Subcutaneous adipose tissue (tissue), 4 donors: ENCODE results near the gene SDF2L1. TPM values are rescaled to one million over a fixed set of nuclear protein-coding genes. Genes with fewer than 3 reads are reported as not detected.

ENCODE experiments used
- CTCF ChIP-seq: fragments of 450-650 bp; IDR thresholded peaks from one replicate; pipeline ENCODE4 v1.5.1; 2016; ENCODE audit warnings: low read depth, mild to moderate bottlenecking, control low read depth, antibody characterized with exemption, moderate library complexity
- small RNA-seq: library from RNA; depleted of rRNA; stranded (forward); fragments of <200 nt; gene quantifications from one replicate; pipeline ENCODE3, GENCODE V24; 2016
- total RNA-seq, 4 donors: library from RNA; depleted of rRNA; stranded (reverse); fragments of >200 nt; gene quantifications; one replicate each; pipeline ENCODE4 v1.1.0, GENCODE V29; 2016

The SDF2L1 gene
- total RNA-seq, 4 donors from 2014 or later, result 11.7 to 25.8 (median 18.5) TPM

GRCh38 chr22:21693333-21693998 lies 51.4 kb downstream of the SDF2L1 start:
- TF ChIP-seq CTCF, result no peak

Small RNAs within 50 kb of the gene (small RNA-seq; reads per million reads assigned to genes)
- 0.49 reads per million for gene MIR301B

Other genes starting within 250 kb of the SDF2L1 start
- 1 to 10 TPM; 2.6 to 7.5 (median 2.9) TPM for gene HIC2, start 224.9 kb upstream of the SDF2L1 start, total RNA-seq
- gene TMEM191C, start 174.9 kb upstream of the SDF2L1 start, total RNA-seq, result 1 to 10 TPM in 2 of 4 donors, under 1 TPM in 1, not detected in 1; 0.51 to 3.1 (median 1.3) TPM
- gene RIMBP3C, start 90.8 kb upstream of the SDF2L1 start, total RNA-seq, result under 1 TPM in 3 of 4 donors, not detected in 1; under 0.01 to 0.22 (median 0.19) TPM
- 10 to 100 TPM; 28.4 to 58.7 (median 31.9) TPM for gene UBE2L3, start 74.6 kb upstream of the SDF2L1 start, total RNA-seq
- gene YDJC, start 12.3 kb upstream of the SDF2L1 start, total RNA-seq, result 10 to 100 TPM in 3 of 4 donors, 1 to 10 TPM in 1; 4.7 to 15.3 (median 12.9) TPM
- gene CCDC116, start 9.5 kb upstream of the SDF2L1 start, total RNA-seq, result 1 to 10 TPM in 1 of 4 donors, under 1 TPM in 1, not detected in 2; 0.22 to 1.1 TPM
- gene PPIL2, start 23.7 kb downstream of the SDF2L1 start, total RNA-seq, result 10 to 100 TPM; 17.4 to 28.8 (median 21.2) TPM
- gene YPEL1, start 93.5 kb downstream of the SDF2L1 start, total RNA-seq, result 10 to 100 TPM in 1 of 4 donors, 1 to 10 TPM in 3; 3.1 to 16.5 (median 8.6) TPM
- gene MAPK1, start 225.3 kb downstream of the SDF2L1 start, total RNA-seq, result 10 to 100 TPM; 29.4 to 47.3 (median 33.1) TPM